Measurements from ENCODE around the gene FA2H.

Gene FA2H

GRCh38 chr16:74667255-74667700 lies 107.3 kb downstream of the FA2H start:
- DNase-seq: no peak

- DNase-seq: peak; percentile 98
Observed at GRCh38 chr16:74666425-74667254, 108.0 kb downstream of the FA2H start, which contains the start of gene RFWD3. Gene RFWD3, minus strand, starts transcription at chr16:74666877. Its CDS starts 5,428 bp downstream, at chr16:74661449.

GRCh38 chr16:74666010-74666421 lies 108.6 kb downstream of the FA2H start:
- DNase-seq: no peak
